IPS-20b (cell line): Measurements from ENCODE around the gene DDX23.
"Not testable (repeated sequence)": the region's sequence is repeated elsewhere in the genome, so short reads cannot be mapped to it uniquely, and the experiment has no call there.

Source experiments
- H3K27ac ChIP-seq: one replicate; pipeline ENCODE4 v1.5.1; 2013; ENCODE audit warnings: low read length
- H3K27me3 ChIP-seq: 2 replicates; pipeline ENCODE4 v1.6.1; 2013; ENCODE audit warnings: mild to moderate bottlenecking, low read length, inconsistent platforms; ENCODE audit not compliant: insufficient read depth
- H3K36me3 ChIP-seq: 2 replicates; pipeline ENCODE4 v1.6.1; 2013; ENCODE audit warnings: low read depth, mild to moderate bottlenecking, inconsistent platforms, low read length, moderate library complexity; ENCODE audit not compliant: insufficient read depth
- H3K4me1 ChIP-seq: 2 replicates; pipeline ENCODE4 v1.6.1; 2013; ENCODE audit warnings: mild to moderate bottlenecking, control low read depth, inconsistent platforms, low read length, moderate library complexity; ENCODE audit not compliant: insufficient read depth
- H3K4me3 ChIP-seq: 2 replicates; pipeline ENCODE4 v1.5.1; 2013; ENCODE audit warnings: mild to moderate bottlenecking, low read length, inconsistent platforms
- H3K9ac ChIP-seq: 2 replicates; pipeline ENCODE4 v1.6.1; 2013; ENCODE audit warnings: low read depth, mild to moderate bottlenecking, inconsistent platforms, low read length, moderate library complexity
- H3K9me3 ChIP-seq: 2 replicates; pipeline ENCODE4 v1.6.1; 2013; ENCODE audit warnings: mild to moderate bottlenecking, low read depth, low read length, inconsistent platforms; ENCODE audit not compliant: insufficient read depth

DDX23 gene

GRCh38 chr12:48878548-48878947 is 26.6 kb upstream of the DDX23 start:
- Histone ChIP-seq H3K4me1 (peaks cover 19% of the 10 kb centered on the region), H3K36me3 (no peaks in the 10 kb centered on the region), H3K27me3 (no peaks in the 10 kb centered on the region), H3K9me3 (no peaks in the 10 kb centered on the region), H3K4me3 (no peak overlapping the region), H3K27ac (no peak overlapping the region), H3K9ac (no peak overlapping the region)

- Histone ChIP-seq H3K36me3 (no peaks in the 10 kb centered on the region), H3K4me3 (no peak overlapping the region), H3K9me3 (no peaks in the 10 kb centered on the region), H3K27me3 (no peaks in the 10 kb centered on the region), H3K27ac (no peak overlapping the region), H3K9ac (no peak overlapping the region), H3K4me1 (no peaks in the 10 kb centered on the region)
These were observed 24.1 kb upstream of the DDX23 start for GRCh38 chr12:48875944-48876515.

- not testable (repeated sequence) for H3K9ac ChIP-seq, H3K4me1 ChIP-seq, H3K9me3 ChIP-seq, H3K27me3 ChIP-seq, H3K4me3 ChIP-seq, H3K36me3 ChIP-seq, H3K27ac ChIP-seq
These were observed 21.6 kb upstream of the DDX23 start for GRCh38 chr12:48873534-48873933.

DNA sequence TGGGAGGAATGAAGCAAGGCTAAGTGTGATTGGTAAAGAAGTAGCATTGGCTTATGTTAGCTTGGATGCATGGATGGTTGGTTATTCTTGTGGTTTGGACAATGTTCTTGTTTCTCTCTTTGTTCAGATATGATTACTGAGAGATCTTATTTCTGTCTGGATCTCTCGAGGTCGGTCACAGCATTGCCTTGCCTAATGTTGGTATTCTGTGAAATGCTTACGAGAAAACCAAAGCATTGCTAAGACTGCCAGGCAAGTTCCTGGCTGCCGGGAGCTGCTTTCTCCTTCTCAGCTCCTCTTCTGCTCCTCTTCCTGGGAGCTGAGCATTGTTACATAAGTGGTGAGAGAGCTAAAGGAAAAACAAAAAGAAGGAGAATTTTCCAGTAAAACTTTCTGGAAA is 21.1 kb upstream of the DDX23 start:
- Histone ChIP-seq H3K4me1 (no peaks in the 10 kb centered on the region), H3K27me3 (no peaks in the 10 kb centered on the region), H3K36me3 (no peaks in the 10 kb centered on the region), H3K27ac (no peak overlapping the region), H3K4me3 (no peak overlapping the region), H3K9me3 (no peaks in the 10 kb centered on the region), H3K9ac (no peak overlapping the region)

GRCh38 chr12:48869191-48869590 is 17.2 kb upstream of the DDX23 start:
- H3K9ac ChIP-seq, result no peak overlapping the region
- peaks cover 7% of the 10 kb centered on the region for H3K4me1 ChIP-seq
- no peaks in the 10 kb centered on the region for H3K27me3 ChIP-seq
- no peak overlapping the region for H3K27ac ChIP-seq
- H3K36me3 ChIP-seq, result no peaks in the 10 kb centered on the region; the same call in 1 of the 2 replicates
- H3K9me3 ChIP-seq, result no peaks in the 10 kb centered on the region
- H3K4me3 ChIP-seq, result no peak overlapping the region

DNA sequence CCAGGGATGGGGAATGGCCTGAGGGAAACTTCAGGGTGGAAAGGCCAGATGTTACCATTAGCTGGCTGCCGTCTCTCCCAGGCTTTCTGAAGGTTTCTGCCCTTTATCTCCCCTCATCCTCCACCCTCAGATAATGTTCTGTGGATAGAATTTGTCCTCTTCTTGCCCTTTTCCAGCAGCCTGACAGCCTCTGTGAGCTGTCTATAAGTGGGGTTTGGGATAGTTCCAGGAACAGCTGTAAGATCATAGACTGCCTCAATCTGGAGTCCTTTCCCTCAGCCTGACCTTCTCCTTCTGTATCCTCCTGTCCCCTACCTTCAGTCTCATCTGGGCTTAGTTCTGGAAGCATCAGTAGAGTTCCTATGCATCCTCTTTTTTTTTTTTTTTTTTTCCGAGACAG is 16.5 kb upstream of the DDX23 start:
- H3K27me3 ChIP-seq, result no peaks in the 10 kb centered on the region
- H3K36me3 ChIP-seq, result peaks cover 4% of the 10 kb centered on the region; the same call in 1 of the 2 replicates
- H3K27ac ChIP-seq, result no peak overlapping the region
- peaks cover 12% of the 10 kb centered on the region for H3K4me1 ChIP-seq
- no peaks in the 10 kb centered on the region for H3K9me3 ChIP-seq
- H3K4me3 ChIP-seq, result no peak overlapping the region
- H3K9ac ChIP-seq, result no peak overlapping the region

- peak overlapping the region; percentile 98 for H3K4me3 ChIP-seq
- peaks cover 27% of the 10 kb centered on the region for H3K36me3 ChIP-seq
- peak overlapping the region; percentile 64; the same call in 1 of the 2 replicates for H3K9ac ChIP-seq
- H3K4me1 ChIP-seq, result peaks cover 20% of the 10 kb centered on the region
- H3K27me3 ChIP-seq, result no peaks in the 10 kb centered on the region
- no peaks in the 10 kb centered on the region for H3K9me3 ChIP-seq
- H3K27ac ChIP-seq, result peak overlapping the region; percentile 53
These were observed 14.2 kb upstream of the DDX23 start for GRCh38 chr12:48866052-48866711.

DNA sequence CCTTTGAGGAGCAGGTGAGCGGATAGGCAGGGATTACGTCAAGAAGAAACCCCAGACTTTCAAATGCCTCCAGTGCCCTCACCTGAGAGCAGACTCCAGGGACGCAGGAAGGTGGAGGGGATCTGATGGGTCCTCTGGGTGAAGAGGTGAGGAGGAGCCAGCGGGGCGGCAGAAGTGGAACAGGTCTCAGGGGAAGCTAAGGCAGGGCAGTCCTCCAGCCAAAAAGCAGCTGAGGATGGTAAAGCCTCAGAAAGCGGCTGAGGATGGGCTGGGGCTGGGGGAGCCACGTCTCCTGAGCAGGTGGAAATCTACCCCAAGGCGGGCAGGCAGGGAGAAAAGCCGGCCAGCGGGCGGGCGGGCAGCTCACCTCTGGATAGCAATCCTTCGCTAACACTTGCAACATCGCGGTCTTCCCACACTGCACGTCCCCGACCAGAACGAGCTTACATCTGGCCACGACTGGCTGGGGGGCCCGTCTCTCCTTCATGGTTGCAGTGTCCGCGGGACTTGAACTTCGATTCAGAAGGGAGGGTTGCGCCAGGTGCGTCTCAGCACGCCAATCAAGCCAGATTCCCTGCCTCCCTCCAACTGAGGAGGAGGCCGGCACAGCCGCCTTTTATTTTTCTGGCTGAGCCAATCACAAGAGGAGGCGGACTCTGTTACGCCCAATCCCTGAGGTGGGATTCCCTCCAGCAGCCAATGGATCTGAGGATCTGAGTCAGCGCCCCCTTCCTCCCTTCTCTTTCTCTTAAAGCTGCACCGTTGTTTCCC is 13.5 kb upstream of the DDX23 start, which contains the start of gene RND1:
Gene RND1, minus strand, starts transcription at position 590 of the 771 bp plus-strand sequence. Its CDS starts 103 bp downstream, at position 487.
- peak within 1 kb of the TSS; percentile 93 for H3K9ac ChIP-seq
- H3K4me3 ChIP-seq, result peak within 1 kb of the TSS; percentile 98
- H3K9me3 ChIP-seq, result no peaks in the 10 kb centered on the region
- peaks cover 34% of the 10 kb centered on the region for H3K36me3 ChIP-seq
- H3K4me1 ChIP-seq, result peaks cover 20% of the 10 kb centered on the region
- H3K27ac ChIP-seq, result peak within 1 kb of the TSS; percentile 53
- no peaks in the 10 kb centered on the region for H3K27me3 ChIP-seq

GRCh38 chr12:48863291-48863690 is 11.3 kb upstream of the DDX23 start:
- Histone ChIP-seq H3K9me3 (no peaks in the 10 kb centered on the region), H3K4me3 (peak overlapping the region; percentile 98), H3K9ac (peak overlapping the region; percentile 93; the same call in 1 of the 2 replicates), H3K27me3 (no peaks in the 10 kb centered on the region), H3K4me1 (peaks cover 20% of the 10 kb centered on the region), H3K36me3 (peaks cover 52% of the 10 kb centered on the region), H3K27ac (no peak overlapping the region)

DNA sequence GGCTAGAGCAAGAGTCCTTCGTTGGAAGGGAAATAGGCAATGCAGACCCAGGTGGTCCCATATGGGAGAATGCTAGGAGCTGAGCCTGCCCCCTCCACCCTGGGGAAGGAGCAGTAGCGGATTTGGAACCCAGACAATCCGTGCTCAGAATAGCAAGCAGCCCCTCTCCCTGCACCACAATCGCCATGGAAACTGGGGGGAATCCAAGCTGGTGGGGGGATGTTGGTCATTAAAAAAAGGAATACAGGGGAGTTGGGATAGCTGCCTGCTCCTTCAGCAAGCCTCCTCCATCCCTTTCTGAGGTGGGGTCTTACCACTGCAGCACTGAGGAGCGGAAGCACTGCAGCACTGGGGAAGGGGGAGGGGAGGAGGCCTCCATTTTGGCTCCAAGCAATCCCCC is 10.8 kb upstream of the DDX23 start:
- H3K36me3 ChIP-seq, result peaks cover 57% of the 10 kb centered on the region
- peak overlapping the region; percentile 27; the same call in 1 of the 2 replicates for H3K9ac ChIP-seq
- no peaks in the 10 kb centered on the region for H3K9me3 ChIP-seq
- no peaks in the 10 kb centered on the region for H3K27me3 ChIP-seq
- peaks cover 20% of the 10 kb centered on the region for H3K4me1 ChIP-seq
- H3K4me3 ChIP-seq, result peak overlapping the region; percentile 98; the same call in 1 of the 2 replicates
- H3K27ac ChIP-seq, result no peak overlapping the region

DNA sequence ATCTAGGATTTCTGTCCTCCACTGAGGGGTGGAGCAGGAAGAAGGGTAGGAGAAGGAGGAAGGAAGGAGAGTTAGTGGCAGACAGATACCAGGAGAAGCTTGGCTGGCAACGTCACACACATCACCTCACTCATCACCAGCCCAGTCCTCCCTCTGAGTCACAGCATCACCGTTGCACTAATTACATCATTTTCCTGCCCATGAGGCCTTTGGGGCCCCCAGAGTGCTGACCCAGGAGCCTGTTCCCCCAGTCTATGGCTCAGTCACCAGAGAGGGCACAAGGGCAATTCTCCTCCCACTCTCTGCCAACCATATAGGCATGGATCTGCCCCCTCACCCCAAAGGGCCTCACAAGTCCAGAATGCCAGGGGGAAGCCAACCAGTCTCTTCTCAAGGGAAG is 9.1 kb upstream of the DDX23 start:
- H3K9me3 ChIP-seq, result no peaks in the 10 kb centered on the region
- peaks cover 20% of the 10 kb centered on the region for H3K4me1 ChIP-seq
- H3K27ac ChIP-seq, result no peak overlapping the region
- no peak overlapping the region for H3K9ac ChIP-seq
- peaks cover 64% of the 10 kb centered on the region for H3K36me3 ChIP-seq
- no peak overlapping the region for H3K4me3 ChIP-seq
- H3K27me3 ChIP-seq, result no peaks in the 10 kb centered on the region
